HG03280 (cell line): ENCODE measurements around the gene HUS1.
A peak's percentile ranks its signal among the peaks of the same experiment; 100 is the strongest.
"Not testable (repeated sequence)": the region's sequence is repeated elsewhere in the genome, so short reads cannot be mapped to it uniquely, and the experiment has no call there.

Source experiments
- ATAC-seq: cut with Tn5 transposase; IDR thresholded peaks from one replicate; pipeline ENCODE4 v1.9.1; 2021; ENCODE audit warnings: mild to moderate bottlenecking, moderate library complexity; ENCODE audit not compliant: unreplicated experiment

The HUS1 gene

GRCh38 chr7:47980648-47981047, 1.2 kb upstream of the HUS1 start:
- not testable (repeated sequence) for ATAC-seq

DNA sequence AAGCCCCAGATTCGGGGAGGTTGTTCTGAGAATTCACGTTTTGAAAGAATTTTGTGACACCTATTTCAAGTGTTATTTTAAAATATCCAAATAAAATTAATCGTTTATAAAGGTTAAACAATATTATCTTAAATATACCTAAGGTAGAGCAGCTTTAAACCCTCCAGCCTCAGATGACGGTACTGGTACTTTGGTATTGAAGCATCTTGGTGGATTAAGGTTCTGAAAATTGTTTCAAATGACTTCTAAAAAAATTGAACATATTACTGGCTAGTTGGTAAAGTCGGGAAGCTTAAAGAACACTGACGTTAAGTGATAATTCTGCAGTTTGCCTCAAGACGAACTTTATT, 392 bp upstream of the HUS1 start:
- ATAC-seq: no peak

DNA sequence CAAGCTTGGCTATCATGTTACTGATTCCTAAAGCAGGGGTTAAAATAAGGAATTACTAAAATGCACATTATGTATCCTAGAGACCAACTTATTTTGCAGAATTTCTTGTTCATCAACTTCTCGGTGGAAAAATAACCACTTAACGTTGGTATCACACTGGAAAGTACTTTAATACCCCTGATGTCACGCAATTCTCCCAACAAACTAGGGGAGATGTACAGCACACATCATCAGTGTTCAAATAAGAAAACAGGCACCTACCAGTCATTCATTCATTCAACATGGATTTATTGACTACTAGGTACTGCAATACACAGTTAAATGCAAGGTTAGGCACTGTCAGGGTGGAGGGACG, 648 bp downstream of the HUS1 start:
- ATAC-seq: no peak

- ATAC-seq: no peak
Observed at GRCh38 chr7:47973739-47974138, 5.7 kb downstream of the HUS1 start.

DNA sequence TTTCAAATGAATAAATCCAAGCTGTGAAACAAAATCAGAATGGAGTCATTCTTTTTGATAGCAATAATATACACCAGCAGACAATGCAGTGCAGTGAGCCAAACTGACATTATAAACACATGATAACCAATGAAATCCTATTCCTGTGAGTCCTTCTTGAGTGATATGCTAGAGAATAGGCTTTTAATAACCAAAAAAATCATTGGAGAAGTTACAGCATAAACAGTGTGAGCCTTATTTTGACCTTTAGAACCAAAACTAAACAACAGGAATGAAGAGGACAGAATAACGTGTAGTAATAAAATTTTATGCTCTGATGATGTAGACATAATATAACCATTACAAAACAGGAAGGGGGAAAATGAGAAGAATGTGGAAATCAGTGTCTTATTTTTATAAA, 8.7 kb downstream of the HUS1 start:
- no peak for ATAC-seq

GRCh38 chr7:47968847-47969774, 10.3 kb downstream of the HUS1 start:
- ATAC-seq: peak; percentile 79

DNA sequence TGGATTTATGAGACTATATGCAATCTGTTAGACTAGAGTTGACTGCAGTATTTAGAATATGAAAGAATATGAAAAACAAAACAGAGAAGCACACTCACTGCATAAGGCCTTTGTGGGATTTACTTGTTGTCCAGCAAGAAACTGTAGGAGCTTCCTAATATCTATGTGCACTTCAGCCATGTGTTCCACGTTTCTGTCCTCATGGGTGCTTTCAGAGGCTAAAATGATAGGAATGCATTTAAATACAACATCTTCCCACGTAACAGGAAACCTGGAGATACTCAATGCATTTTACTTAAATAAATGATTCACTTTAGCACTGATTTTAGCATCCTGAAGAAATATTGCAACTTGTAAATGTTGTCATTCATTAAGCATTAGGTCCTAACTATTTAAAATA, 11.7 kb downstream of the HUS1 start:
- no peak for ATAC-seq

GRCh38 chr7:47967123-47967522, 12.3 kb downstream of the HUS1 start:
- no peak for ATAC-seq

GRCh38 chr7:47965456-47965855, 14.0 kb downstream of the HUS1 start:
- ATAC-seq: no peak

DNA sequence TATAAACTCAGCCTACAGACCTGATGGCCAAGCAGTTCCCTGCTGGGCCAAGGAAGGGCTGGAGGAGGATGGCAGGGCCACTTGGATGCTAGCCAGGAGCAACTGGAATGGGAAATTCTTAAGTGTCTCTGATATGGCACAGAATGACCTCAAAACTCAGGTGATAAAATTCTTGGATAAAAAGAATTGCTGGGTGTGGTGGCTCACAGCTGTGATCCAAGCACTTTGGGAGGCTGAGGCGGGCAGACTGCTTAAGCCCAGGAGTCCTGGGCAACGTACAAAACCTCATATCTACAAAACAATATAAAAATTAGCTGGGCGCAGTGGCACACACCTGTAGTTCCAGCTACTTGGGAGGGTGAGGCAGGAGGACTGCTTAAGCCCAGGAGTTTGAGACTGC, 17.2 kb downstream of the HUS1 start:
- no peak for ATAC-seq

- ATAC-seq: no peak
Observed at GRCh38 chr7:47957156-47957555, 22.3 kb downstream of the HUS1 start.

- ATAC-seq: no peak
Observed at GRCh38 chr7:47956220-47956619, 23.2 kb downstream of the HUS1 start.

DNA sequence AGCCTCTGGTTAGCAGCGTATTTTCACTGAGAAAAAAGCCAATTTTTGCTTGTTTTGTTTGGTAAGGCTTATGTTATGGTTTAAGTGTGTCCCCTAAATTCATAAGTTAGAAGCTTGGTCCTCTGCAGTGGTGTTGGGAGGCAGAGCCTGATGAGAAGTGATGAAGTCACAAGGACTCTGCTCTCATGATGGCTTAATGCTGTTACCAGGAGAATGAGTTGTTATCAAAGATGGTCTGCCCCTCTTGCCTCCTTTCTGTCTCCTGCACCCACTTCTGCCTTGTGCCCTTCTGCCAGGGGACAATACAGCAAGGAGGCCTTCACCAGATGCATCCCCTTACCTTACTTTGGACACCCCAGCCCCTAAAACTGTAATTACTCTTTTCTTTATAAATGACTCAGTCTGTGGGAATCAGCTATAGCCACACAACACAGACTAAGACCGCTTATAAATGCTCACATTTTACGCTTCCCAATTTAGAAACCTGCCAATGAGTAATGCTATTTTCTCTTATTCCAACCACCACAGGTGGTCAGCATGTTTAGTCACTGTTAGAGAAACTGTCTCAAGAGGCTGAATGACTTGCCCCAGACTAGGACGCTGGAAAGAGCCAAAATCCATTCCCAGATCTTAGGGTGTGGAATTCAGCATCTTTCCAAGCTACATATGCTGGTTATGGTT, 25.0 kb downstream of the HUS1 start:
- ATAC-seq: peak; percentile 30

- peak; percentile 89 for ATAC-seq
Observed at GRCh38 chr7:47953822-47954221, 25.6 kb downstream of the HUS1 start.

DNA sequence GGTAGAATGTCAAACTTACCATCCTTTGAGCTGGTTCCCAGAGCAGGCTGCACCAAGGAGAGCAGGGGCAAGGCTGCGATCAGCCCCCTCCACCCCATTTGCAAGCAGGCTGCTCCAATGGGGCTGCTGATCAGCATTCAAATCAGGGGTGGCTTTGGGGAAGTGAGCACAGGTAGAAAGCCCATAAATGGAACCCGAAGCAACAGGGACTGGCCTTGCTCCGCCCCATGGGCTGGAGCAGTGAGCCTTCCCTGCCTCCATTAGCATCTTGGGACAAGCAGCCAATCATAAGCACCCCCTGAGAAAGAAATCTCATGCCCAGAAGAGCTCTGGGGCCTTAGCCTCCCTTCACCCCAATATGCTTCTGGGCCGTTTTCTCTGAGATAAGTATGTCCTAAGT, 27.2 kb downstream of the HUS1 start:
- no peak for ATAC-seq

- no peak for ATAC-seq
Observed at GRCh38 chr7:47951374-47951773, 28.0 kb downstream of the HUS1 start.

- no peak for ATAC-seq
Observed at GRCh38 chr7:47950714-47951113, 28.7 kb downstream of the HUS1 start.

DNA sequence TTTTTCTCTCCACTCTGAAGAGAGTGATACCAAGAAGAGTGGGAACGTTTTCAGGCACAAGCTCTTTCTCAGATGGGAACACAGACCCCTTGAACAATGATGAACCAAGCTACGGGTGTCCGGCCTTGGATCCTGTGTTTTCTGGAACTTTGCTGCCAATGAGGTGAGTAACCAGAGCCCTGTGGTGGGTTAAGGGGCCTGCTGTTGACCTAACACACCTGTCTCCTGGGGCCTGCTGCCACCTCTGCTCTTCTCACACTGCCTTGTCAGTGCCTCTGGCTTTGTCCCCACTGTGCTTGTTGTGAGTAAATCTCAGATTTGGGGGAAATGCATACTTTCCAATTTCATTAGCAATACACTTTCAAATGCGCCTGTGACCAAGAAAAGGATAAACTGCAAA, 29.7 kb downstream of the HUS1 start:
- ATAC-seq: no peak

DNA sequence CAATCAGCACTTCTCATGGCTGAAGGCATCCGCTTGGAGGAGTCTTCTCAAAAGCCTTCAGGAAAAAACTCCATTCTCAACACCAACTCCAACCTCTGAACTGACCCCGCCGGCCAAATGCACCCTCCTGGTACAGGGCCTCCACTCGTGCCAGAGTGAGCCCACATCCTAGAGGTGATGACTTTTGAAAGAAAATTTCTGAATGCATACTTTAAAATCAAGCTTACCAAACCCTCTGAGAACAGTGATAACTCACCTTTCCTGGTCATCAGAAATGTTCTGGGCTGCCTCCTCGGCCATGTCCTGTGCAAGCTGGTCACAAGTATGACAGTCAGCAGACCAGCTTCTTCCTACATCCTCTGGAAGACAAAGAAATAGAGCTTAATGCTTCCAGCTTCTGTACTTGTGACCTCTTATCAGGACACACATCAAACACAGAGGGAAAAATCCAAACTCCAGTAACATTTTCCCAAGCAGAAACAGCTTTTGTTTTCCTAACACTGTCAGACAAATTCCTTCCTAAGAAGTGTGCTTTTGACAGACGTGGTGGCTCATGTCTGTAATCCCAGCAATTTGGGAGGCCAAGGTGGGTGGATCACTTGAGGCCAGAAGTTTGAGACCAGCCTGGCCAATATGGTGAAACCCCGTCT, 31.1 kb downstream of the HUS1 start, which contains the start of gene PKD1L1:
Gene PKD1L1 (minus strand): TSS at position 326 of the 650 bp plus-strand sequence. CDS start 26 bp downstream, at position 300.
- ATAC-seq: no peak

GRCh38 chr7:47947355-47947749, 32.1 kb downstream of the HUS1 start:
- ATAC-seq: no peak

DNA sequence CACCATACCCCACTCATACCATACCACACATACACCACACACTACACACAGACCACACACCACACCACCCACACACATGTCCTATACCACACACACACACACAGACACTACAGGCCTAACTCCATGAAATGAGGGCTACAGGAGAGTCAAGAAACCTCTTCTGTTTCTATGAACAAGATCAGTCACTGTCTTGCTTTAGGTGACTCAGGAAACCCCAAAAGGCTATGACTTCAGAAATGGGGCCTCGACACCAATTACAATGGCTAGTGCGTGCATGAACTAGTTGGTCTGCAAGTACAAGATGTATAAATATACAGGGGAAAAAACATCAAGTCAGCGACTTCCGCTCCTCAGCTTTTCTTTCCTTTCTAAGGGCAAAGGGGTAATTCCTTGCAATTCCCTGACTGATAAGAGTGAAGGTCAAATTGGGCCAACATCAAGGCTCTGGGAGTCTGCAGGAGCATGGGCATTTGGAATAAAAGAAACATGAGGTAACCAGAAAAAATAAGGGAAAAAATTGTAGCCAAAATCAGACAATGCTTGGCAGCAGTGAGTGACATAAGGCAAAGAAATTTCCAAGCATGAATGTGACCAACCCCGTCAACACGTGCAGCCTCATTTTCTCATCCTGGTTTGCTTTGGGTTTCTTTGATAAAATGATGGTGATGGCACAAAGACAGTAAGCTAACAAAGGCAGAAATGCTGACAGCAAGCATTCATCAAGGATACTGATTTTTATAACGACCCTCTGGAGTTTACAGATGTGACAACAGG, 32.6 kb downstream of the HUS1 start:
- no peak for ATAC-seq
